Measurements from ENCODE around the gene WSCD2. TPM values are rescaled to one million over a fixed set of nuclear protein-coding genes. Genes with fewer than 3 reads are reported as not detected.

The WSCD2 gene
- total RNA-seq, 1 donor from 2014 or later, result 1.4 TPM

DNA sequence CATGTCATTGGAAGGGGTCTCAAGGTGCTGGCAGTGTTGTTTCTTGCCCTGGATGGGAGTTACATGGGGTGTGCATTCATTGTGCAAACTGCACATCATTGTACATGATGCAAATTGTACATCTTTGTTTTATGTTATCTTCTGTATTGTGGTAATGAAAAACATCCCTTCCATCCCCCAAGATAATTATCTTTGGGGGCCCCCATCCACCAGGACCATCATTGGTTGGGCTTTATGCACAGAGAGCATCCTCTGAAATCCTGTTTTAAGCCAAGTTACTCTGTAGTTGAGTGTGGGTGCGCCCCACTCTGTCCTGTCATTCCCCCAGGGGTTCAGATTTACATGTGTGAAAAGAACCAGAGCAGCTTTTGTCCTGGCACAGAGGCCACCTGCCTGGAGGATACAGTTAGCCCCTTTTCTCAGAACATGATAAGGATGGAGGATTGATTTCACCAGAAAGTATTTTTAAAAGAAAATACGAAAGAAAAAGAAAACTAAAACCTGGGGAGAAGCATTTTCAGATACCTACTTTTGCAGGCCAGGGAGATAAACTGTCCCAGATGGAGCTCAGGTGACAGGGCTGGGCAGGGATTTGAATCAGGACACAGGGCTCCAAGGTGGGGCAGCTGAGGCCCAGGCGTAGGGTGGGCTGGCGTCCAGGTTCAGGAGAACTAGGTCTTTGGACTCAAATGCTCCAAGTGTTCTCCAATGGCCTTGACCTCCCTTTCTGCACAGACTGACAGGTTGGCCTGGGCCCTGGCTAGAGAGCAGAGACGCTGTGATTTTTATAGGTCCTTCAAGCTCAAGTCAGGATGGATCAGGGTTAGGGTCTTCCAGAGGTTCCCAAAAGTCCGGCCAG is 17.2 kb downstream of the WSCD2 start:
- H3K9me3 Mint-ChIP-seq (ENCODE audit: unreplicated experiment), result peaks cover 2% of the 10 kb centered on the region
- peaks cover 6% of the 10 kb centered on the region for H3K27me3 Mint-ChIP-seq (ENCODE audit: unreplicated experiment)
- peaks cover 5% of the 10 kb centered on the region for H3K4me1 Mint-ChIP-seq (ENCODE audit: low read depth, unreplicated experiment)
- DNase-seq, result no peak
- H3K4me3 Mint-ChIP-seq (ENCODE audit: unreplicated experiment), result no peak overlapping the region
- no peak overlapping the region for H3K27ac Mint-ChIP-seq (ENCODE audit: unreplicated experiment)
- TF ChIP-seq, protein P1, sequence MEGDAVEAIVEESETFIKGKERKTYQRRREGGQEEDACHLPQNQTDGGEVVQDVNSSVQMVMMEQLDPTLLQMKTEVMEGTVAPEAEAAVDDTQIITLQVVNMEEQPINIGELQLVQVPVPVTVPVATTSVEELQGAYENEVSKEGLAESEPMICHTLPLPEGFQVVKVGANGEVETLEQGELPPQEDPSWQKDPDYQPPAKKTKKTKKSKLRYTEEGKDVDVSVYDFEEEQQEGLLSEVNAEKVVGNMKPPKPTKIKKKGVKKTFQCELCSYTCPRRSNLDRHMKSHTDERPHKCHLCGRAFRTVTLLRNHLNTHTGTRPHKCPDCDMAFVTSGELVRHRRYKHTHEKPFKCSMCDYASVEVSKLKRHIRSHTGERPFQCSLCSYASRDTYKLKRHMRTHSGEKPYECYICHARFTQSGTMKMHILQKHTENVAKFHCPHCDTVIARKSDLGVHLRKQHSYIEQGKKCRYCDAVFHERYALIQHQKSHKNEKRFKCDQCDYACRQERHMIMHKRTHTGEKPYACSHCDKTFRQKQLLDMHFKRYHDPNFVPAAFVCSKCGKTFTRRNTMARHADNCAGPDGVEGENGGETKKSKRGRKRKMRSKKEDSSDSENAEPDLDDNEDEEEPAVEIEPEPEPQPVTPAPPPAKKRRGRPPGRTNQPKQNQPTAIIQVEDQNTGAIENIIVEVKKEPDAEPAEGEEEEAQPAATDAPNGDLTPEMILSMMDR (IDR thresholded peaks at IDR 0.05; ENCODE audit: partially characterized antibody, unreplicated experiment), result no peak
- H3K36me3 Mint-ChIP-seq (ENCODE audit: unreplicated experiment), result no peaks in the 10 kb centered on the region

DNA sequence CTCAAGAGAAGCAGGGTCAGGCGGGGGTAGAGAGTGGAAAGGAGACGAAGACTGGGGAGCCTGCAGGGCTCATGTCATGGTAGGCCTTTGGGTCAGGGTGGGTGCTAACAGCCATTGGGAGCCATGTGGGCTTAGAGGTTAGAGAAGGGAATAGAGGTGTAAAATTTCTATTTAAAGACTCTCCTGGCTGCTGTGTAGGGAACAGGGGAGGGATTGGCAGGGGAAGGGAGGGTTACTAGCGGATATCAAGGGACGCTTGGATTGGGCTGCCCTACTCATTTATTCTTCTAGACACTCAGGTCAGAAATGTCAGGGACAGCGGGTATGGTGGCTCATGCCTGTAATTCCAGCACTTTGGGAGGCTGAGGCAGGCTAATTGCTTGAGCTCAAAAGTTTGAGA is 18.2 kb downstream of the WSCD2 start:
- no peak for DNase-seq
- Mint-ChIP-seq H3K27ac (ENCODE audit: unreplicated experiment) (no peak overlapping the region), H3K4me1 (ENCODE audit: low read depth, unreplicated experiment) (peaks cover 11% of the 10 kb centered on the region), H3K4me3 (ENCODE audit: unreplicated experiment) (no peak overlapping the region), H3K27me3 (ENCODE audit: unreplicated experiment) (peaks cover 8% of the 10 kb centered on the region), H3K9me3 (ENCODE audit: unreplicated experiment) (peaks cover 6% of the 10 kb centered on the region), H3K36me3 (ENCODE audit: unreplicated experiment) (no peaks in the 10 kb centered on the region)
- TF ChIP-seq, protein P1 (IDR thresholded peaks at IDR 0.05; ENCODE audit: partially characterized antibody, unreplicated experiment), result no peak

DNA sequence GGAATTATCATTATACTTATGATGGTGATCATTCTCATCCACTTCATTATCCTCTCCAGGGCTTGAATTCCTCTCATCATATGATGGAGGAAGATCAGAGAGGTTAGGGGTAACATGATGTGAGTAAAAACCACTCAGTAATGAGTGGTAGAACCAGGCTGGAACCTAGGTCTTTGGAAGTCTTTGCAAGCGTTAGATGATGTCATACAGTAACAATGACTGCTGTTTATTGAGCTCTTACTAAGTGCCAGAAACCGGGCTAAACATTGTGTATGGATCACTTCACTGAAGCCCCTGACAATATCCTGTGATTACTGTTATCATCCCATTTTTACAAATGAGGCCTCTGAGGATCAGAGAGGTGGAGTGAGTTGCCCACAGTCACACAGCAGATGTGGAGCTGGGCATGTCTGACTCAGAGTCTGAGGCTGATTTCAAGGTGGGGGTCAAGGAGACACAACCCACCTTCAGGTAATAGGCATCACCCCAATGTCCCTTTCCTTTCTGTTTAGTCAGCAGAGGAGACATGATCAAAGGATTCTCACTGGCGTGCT is 19.5 kb downstream of the WSCD2 start:
- Mint-ChIP-seq H3K27ac (ENCODE audit: unreplicated experiment) (no peak overlapping the region), H3K4me3 (ENCODE audit: unreplicated experiment) (no peak overlapping the region), H3K27me3 (ENCODE audit: unreplicated experiment) (peaks cover 8% of the 10 kb centered on the region), H3K9me3 (ENCODE audit: unreplicated experiment) (peaks cover 6% of the 10 kb centered on the region), H3K4me1 (ENCODE audit: low read depth, unreplicated experiment) (peaks cover 11% of the 10 kb centered on the region), H3K36me3 (ENCODE audit: unreplicated experiment) (no peaks in the 10 kb centered on the region)
- DNase-seq, result no peak
- TF ChIP-seq, protein P1 (IDR thresholded peaks at IDR 0.05; ENCODE audit: partially characterized antibody, unreplicated experiment), result no peak

DNA sequence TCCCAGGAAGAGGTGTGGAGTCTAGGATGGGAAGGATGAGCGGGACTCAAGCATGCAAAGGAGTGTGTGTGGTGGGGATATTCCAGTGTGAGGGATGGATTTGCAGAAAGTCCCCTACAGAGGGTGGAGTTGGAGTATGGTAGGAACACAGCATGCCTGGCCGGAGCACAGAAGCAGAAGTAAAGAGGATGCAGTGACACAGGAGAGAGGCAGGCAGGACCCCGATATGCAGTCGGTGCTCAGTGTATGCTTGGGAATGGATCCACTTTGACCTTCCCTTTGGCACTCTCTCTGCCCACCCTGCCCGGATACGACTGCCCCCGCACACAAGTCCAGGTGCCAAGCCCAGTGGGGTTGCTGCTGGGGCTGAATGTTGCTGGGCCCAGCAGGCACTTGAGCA is 21.3 kb downstream of the WSCD2 start:
- H3K9me3 Mint-ChIP-seq (ENCODE audit: unreplicated experiment), result peaks cover 6% of the 10 kb centered on the region
- peaks cover 7% of the 10 kb centered on the region for H3K27me3 Mint-ChIP-seq (ENCODE audit: unreplicated experiment)
- TF ChIP-seq, protein P1 (IDR thresholded peaks at IDR 0.05; ENCODE audit: partially characterized antibody, unreplicated experiment), result no peak
- H3K36me3 Mint-ChIP-seq (ENCODE audit: unreplicated experiment), result peaks cover 4% of the 10 kb centered on the region
- H3K4me1 Mint-ChIP-seq (ENCODE audit: low read depth, unreplicated experiment), result peaks cover 11% of the 10 kb centered on the region
- no peak overlapping the region for H3K4me3 Mint-ChIP-seq (ENCODE audit: unreplicated experiment)
- no peak overlapping the region for H3K27ac Mint-ChIP-seq (ENCODE audit: unreplicated experiment)
- no peak for DNase-seq
